ENCODE results near the gene FSHR. TPM values are rescaled to one million over a fixed set of nuclear protein-coding genes. Genes with fewer than 3 reads are reported as not detected.

FSHR gene
- total and polyA plus RNA-seq, 7 donors, result not detected

DNA sequence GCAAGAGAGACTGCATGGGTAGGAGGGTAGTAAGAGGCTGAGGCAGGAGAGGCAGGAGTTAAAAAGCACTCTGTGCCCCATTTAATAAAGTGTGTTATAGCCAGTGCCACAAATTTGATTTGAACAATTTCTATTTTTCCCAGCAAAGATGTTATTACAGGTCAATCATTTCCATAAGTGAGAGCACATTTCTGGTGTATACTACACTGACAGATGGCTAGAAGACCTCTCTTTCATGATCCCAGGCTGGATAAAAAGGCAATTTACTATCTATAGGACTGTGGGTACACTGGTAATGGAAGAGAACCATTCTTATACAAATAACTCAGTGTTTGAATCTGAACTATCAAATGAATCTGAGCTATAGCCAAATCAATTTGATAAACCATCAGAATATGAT, 176.2 kb downstream of the FSHR start:
- DNase-seq (no peak), ATAC-seq (no peak)
- no peak overlapping the region for H3K4me3 ChIP-seq
- intact Hi-C loops (cut with DNase I), result no loop called here
- TF ChIP-seq, protein P1, sequence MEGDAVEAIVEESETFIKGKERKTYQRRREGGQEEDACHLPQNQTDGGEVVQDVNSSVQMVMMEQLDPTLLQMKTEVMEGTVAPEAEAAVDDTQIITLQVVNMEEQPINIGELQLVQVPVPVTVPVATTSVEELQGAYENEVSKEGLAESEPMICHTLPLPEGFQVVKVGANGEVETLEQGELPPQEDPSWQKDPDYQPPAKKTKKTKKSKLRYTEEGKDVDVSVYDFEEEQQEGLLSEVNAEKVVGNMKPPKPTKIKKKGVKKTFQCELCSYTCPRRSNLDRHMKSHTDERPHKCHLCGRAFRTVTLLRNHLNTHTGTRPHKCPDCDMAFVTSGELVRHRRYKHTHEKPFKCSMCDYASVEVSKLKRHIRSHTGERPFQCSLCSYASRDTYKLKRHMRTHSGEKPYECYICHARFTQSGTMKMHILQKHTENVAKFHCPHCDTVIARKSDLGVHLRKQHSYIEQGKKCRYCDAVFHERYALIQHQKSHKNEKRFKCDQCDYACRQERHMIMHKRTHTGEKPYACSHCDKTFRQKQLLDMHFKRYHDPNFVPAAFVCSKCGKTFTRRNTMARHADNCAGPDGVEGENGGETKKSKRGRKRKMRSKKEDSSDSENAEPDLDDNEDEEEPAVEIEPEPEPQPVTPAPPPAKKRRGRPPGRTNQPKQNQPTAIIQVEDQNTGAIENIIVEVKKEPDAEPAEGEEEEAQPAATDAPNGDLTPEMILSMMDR (IDR thresholded peaks at IDR 0.05), result no peak
- no peaks in the 10 kb centered on the region for H3K27me3 ChIP-seq (ENCODE audit: insufficient read depth in 3 of 3, low read length in 2 of 3)
- H3K27ac ChIP-seq, result no peak overlapping the region
- H3K9me3 ChIP-seq, result no peaks in the 10 kb centered on the region
- H3K4me1 ChIP-seq, result no peaks in the 10 kb centered on the region
- no peaks in the 10 kb centered on the region for H3K36me3 ChIP-seq (ENCODE audit: insufficient read depth in 1 of 2, low read depth in 1 of 2)

DNA sequence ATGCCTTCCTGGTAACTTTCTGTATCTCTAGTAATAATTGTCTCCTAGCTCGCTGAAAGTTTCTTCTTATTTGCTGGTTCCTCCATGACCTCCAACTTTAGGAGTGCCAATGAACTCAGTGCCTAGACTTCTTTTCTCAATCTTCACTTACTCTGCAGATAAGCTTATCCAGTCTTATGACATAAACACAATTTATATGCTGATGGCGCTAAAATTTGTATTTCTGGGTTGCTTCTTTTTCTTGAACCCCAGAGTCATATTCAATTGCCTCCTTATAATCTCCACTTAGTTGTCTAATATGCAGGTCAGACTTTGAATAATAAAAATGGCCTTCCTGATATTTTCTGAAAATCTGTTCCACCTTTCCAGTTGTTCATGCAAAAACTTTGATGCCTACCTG, 182.5 kb downstream of the FSHR start:
- 93 to 97% (median 96%) methylated on average over 2 of the region's 2 CpGs for WGBS, 3 donors
- intact Hi-C loops (cut with DNase I), result no loop called here

DNA sequence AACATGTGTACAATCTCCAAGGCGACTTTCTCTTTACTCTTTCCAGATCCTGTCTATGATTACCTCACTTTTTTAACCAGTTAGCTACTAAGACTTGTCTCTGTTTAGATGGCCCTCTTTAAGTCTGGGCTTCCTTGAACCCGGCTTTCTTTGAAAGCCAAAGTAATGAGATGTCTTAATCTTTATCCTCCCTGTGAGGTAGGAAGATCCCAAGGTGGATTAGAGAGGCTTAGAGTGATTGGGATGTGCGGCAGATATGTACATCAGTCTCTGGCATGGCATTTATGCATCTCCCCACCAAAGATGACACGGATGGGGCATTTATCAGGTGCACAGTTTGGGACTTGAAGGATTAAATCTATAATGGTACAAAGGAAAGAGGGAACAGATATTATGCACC, 186.3 kb downstream of the FSHR start:
- TF ChIP-seq, protein P1 (IDR thresholded peaks at IDR 0.05), result no peak
- Histone ChIP-seq H3K4me3 (no peak overlapping the region), H3K4me1 (no peaks in the 10 kb centered on the region), H3K36me3 (ENCODE audit: insufficient read depth in 1 of 2, low read depth in 1 of 2) (no peaks in the 10 kb centered on the region), H3K27me3 (ENCODE audit: insufficient read depth in 3 of 3, low read length in 2 of 3) (peaks cover 0 to 1% (median 0%) of the 10 kb centered on the region in 3 donors), H3K27ac (no peak overlapping the region), H3K9me3 (no peaks in the 10 kb centered on the region)
- 70 to 76% (median 71%) methylated on average over 4 of the region's 4 CpGs for WGBS, 3 donors
- no peak for ATAC-seq
- no peak for DNase-seq
- intact Hi-C loops (cut with DNase I), result no loop called here

More for the DNA sequence above, 182.5 kb downstream of the FSHR start:
- DNase-seq (no peak), ATAC-seq (no peak)
- no peaks in the 10 kb centered on the region for H3K36me3 ChIP-seq (ENCODE audit: insufficient read depth in 1 of 2, low read depth in 1 of 2)
- H3K27ac ChIP-seq, result no peak overlapping the region
- TF ChIP-seq, protein P1 (IDR thresholded peaks at IDR 0.05), result no peak
- no peaks in the 10 kb centered on the region for H3K9me3 ChIP-seq
- no peak overlapping the region for H3K4me3 ChIP-seq
- no peaks in the 10 kb centered on the region for H3K4me1 ChIP-seq
- H3K27me3 ChIP-seq (ENCODE audit: insufficient read depth in 3 of 3, low read length in 2 of 3), result peaks cover 0 to 1% (median 0%) of the 10 kb centered on the region in 3 donors

DNA sequence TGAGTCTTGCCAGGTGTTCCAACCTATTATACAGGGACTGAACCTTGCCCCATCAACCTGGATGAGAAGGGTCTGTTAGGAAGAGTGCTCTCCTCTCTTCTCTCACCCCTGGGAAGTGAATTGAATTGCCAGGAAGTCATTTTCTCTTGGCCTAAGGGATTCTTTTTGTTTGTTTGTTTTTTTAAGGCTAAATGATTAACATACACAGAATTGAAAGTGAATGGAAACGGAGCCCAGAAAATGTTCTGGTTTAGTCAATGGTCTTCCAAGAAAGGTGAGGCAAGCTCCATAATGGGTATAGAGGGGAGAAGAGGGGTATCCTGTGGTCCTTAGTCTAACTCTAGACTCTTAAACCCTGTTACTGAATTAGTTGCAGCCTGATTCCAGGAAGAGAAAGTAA, 189.1 kb downstream of the FSHR start:
- no peaks in the 10 kb centered on the region for H3K36me3 ChIP-seq (ENCODE audit: insufficient read depth in 1 of 2, low read depth in 1 of 2)
- H3K9me3 ChIP-seq, result no peaks in the 10 kb centered on the region
- ATAC-seq, result no peak
- no peaks in the 10 kb centered on the region for H3K4me1 ChIP-seq
- TF ChIP-seq, protein P1 (IDR thresholded peaks at IDR 0.05), result no peak
- 54 to 67% (median 61%) methylated on average over 1 of the region's 1 CpG for WGBS, 3 donors
- H3K27me3 ChIP-seq (ENCODE audit: insufficient read depth in 3 of 3, low read length in 2 of 3), result peaks cover 0 to 1% (median 0%) of the 10 kb centered on the region in 3 donors
- DNase-seq, result no peak
- H3K4me3 ChIP-seq, result no peak overlapping the region
- intact Hi-C loops (cut with DNase I), result no loop called here
- H3K27ac ChIP-seq, result no peak overlapping the region

DNA sequence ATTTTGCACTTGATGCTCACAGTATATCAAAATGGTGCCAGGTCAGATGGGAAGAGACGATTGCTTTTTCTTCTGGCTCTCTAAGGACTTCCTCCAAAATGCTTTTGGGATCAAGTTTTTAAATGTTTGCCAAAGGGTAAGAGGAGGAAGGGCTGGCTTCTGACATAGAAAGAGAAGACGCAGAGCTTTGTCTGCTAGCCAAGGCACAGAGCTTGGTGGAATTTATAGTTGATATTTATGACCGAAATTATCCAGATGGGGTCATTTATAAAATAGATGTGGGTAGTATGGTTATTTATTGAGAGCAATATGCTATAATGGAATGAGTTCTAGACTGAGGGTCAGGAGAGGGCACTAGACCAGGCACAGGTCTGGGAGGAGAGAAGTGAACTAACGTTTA, 193.3 kb downstream of the FSHR start:
- DNase-seq, result no peak
- Histone ChIP-seq H3K4me1 (no peaks in the 10 kb centered on the region), H3K36me3 (ENCODE audit: insufficient read depth in 1 of 2, low read depth in 1 of 2) (no peaks in the 10 kb centered on the region), H3K27me3 (ENCODE audit: insufficient read depth in 3 of 3, low read length in 2 of 3) (no peaks in the 10 kb centered on the region), H3K27ac (no peak overlapping the region), H3K9me3 (no peaks in the 10 kb centered on the region), H3K4me3 (no peak overlapping the region)
- WGBS, 3 donors, result 49 to 58% (median 51%) methylated on average over 4 of the region's 4 CpGs
- ATAC-seq, result no peak
- TF ChIP-seq, protein P1 (IDR thresholded peaks at IDR 0.05), result no peak
- intact Hi-C loops (cut with DNase I), result no loop called here
